Smooth muscle cell (in vitro differentiated cells): ENCODE data around the gene GRID1. TPM values are rescaled to one million over a fixed set of nuclear protein-coding genes. Genes with fewer than 3 reads are reported as not detected.

Experiments used
- DNase-seq: peaks from one replicate; lab custom pipeline; 2025; ENCODE audit not compliant: unreplicated experiment; lab: John Stamatoyannopoulos, UW
- H2AFZ ChIP-seq: fragments of 200-600 bp; sonication (generic); 2 replicates; pipeline ENCODE4 v1.6.0; 2016; ENCODE audit warnings: antibody characterized with exemption, low read depth, mild to moderate bottlenecking
- H3F3A ChIP-seq: fragments of 200-600 bp; sonication (generic); 2 replicates; pipeline ENCODE4 v1.6.0; 2017; ENCODE audit warnings: antibody characterized with exemption, low read depth
- H3K27ac ChIP-seq: fragments of 200-600 bp; sonication (generic); 2 replicates; pipeline ENCODE4 v1.5.1; 2016; ENCODE audit warnings: low read depth, mild to moderate bottlenecking
- H3K27me3 ChIP-seq: fragments of 200-600 bp; sonication (generic); 2 replicates; pipeline ENCODE4 v1.6.1; 2016; ENCODE audit warnings: low read depth, mild to moderate bottlenecking
- H3K36me3 ChIP-seq: fragments of 200-600 bp; sonication (generic); 2 replicates; pipeline ENCODE4 v1.5.1; 2016; ENCODE audit warnings: low read depth
- H3K4me1 ChIP-seq: fragments of 200-600 bp; sonication (generic); 2 replicates; pipeline ENCODE4 v1.5.1; 2016; ENCODE audit warnings: low read depth
- H3K4me2 ChIP-seq: fragments of 200-600 bp; sonication (generic); 2 replicates; pipeline ENCODE4 v1.6.0; 2016; ENCODE audit warnings: mild to moderate bottlenecking
- H3K4me3 ChIP-seq: fragments of 200-600 bp; sonication (generic); 2 replicates; pipeline ENCODE4 v1.5.1; 2016; ENCODE audit warnings: mild to moderate bottlenecking
- H3K79me2 ChIP-seq: fragments of 200-600 bp; sonication (generic); 2 replicates; pipeline ENCODE4 v1.6.0; 2016; ENCODE audit warnings: low read depth, mild to moderate bottlenecking
- H3K9ac ChIP-seq: fragments of 200-600 bp; sonication (generic); 2 replicates; pipeline ENCODE4 v1.6.0; 2016; ENCODE audit warnings: low read depth
- H3K9me3 ChIP-seq: fragments of 200-600 bp; sonication (generic); replicated peaks from 2 replicates; pipeline ENCODE4 v1.5.1; 2016; ENCODE audit warnings: low read depth
- H4K20me1 ChIP-seq: fragments of 200-600 bp; sonication (generic); 2 replicates; pipeline ENCODE4 v1.6.0; 2016; ENCODE audit warnings: low read depth
- WGBS: methylation state at CpG from one replicate; pipeline ENCODE4 v1.1.7; 2016; ENCODE audit warnings: low lambda C conversion rate; 5-methylcytosine and 5-hydroxymethylcytosine counted together
- polyA plus RNA-seq: library from polyadenylated mRNA; unstranded; fragments of >200 nt; fragmentation: Nextera tagmentation; extraction: Ambion mirVana; gene quantifications from 2 replicates; pipeline ENCODE4 v1.2.1, GENCODE V29; 2016
- total RNA-seq: library from RNA; depleted of rRNA; stranded (reverse); fragments of >200 nt; gene quantifications from 2 replicates; pipeline ENCODE4 v1.2.3, GENCODE V29; 2014
- TF ChIP-seq, protein P1 (sequence below): fragments of 200-600 bp; sonication (generic); IDR thresholded peaks from 2 replicates; pipeline ENCODE4 v1.5.1; 2017; ENCODE audit warnings: borderline replicate concordance, mild to moderate bottlenecking, antibody characterized with exemption; ENCODE audit not compliant: insufficient read depth, poor library complexity, severe bottlenecking

GRID1 gene
- total and polyA plus RNA-seq, 2 experiments from 2014 or later: 4.4 to 7.4 TPM

- TF ChIP-seq, protein P1, sequence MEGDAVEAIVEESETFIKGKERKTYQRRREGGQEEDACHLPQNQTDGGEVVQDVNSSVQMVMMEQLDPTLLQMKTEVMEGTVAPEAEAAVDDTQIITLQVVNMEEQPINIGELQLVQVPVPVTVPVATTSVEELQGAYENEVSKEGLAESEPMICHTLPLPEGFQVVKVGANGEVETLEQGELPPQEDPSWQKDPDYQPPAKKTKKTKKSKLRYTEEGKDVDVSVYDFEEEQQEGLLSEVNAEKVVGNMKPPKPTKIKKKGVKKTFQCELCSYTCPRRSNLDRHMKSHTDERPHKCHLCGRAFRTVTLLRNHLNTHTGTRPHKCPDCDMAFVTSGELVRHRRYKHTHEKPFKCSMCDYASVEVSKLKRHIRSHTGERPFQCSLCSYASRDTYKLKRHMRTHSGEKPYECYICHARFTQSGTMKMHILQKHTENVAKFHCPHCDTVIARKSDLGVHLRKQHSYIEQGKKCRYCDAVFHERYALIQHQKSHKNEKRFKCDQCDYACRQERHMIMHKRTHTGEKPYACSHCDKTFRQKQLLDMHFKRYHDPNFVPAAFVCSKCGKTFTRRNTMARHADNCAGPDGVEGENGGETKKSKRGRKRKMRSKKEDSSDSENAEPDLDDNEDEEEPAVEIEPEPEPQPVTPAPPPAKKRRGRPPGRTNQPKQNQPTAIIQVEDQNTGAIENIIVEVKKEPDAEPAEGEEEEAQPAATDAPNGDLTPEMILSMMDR: no peak
- Histone ChIP-seq H3K79me2 (no peaks in the 10 kb centered on the region), H4K20me1 (no peaks in the 10 kb centered on the region), H3K27me3 (no peaks in the 10 kb centered on the region), H3F3A (no peaks in the 10 kb centered on the region), H3K27ac (no peak overlapping the region), H2AFZ (no peak overlapping the region), H3K4me3 (no peak overlapping the region), H3K4me1 (no peaks in the 10 kb centered on the region), H3K9me3 (no peaks in the 10 kb centered on the region), H3K36me3 (no peaks in the 10 kb centered on the region), H3K4me2 (no peak overlapping the region), H3K9ac (no peak overlapping the region)
- no peak for DNase-seq
- 97% methylated on average over 3 of the region's 3 CpGs for WGBS
Measured at GRCh38 chr10:85581371-85581770, 785.2 kb downstream of the GRID1 start.

GRCh38 chr10:85580585-85580984, 786.0 kb downstream of the GRID1 start:
- Histone ChIP-seq H3K4me1 (no peaks in the 10 kb centered on the region), H3K4me3 (no peak overlapping the region), H3F3A (no peaks in the 10 kb centered on the region), H3K9ac (no peak overlapping the region), H3K36me3 (no peaks in the 10 kb centered on the region), H2AFZ (no peak overlapping the region), H3K4me2 (no peak overlapping the region), H3K27me3 (no peaks in the 10 kb centered on the region), H3K27ac (no peak overlapping the region), H4K20me1 (no peaks in the 10 kb centered on the region), H3K79me2 (no peaks in the 10 kb centered on the region), H3K9me3 (no peaks in the 10 kb centered on the region)
- DNase-seq: no peak
- 96% methylated on average over 2 of the region's 2 CpGs for WGBS
- TF ChIP-seq, protein P1: no peak

DNA sequence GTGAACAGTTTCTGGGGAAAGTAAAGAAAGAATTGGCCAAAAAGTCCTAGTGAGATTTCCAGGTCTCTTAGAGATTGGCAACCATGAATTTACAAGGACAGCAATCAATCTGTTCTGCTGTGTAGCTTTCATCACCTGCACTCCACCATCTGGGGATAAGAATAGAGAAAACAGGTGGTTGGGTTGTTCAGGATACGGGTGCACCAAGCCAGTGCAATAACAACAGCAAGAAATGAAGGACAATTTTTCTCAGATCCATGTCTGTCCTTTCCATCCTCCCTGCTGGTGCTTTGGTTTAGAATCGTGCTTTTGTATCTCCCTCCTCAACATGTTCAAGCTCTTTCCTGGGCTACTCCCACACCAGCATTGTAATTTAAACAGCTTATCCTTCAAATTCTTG, 787.7 kb downstream of the GRID1 start:
- 100% methylated on average over 2 of the region's 2 CpGs for WGBS
- Histone ChIP-seq H3K79me2 (no peaks in the 10 kb centered on the region), H3F3A (no peaks in the 10 kb centered on the region), H3K4me1 (no peaks in the 10 kb centered on the region), H3K27ac (no peak overlapping the region), H3K36me3 (no peaks in the 10 kb centered on the region), H2AFZ (no peak overlapping the region), H3K4me3 (no peak overlapping the region), H3K9me3 (no peaks in the 10 kb centered on the region), H3K27me3 (no peaks in the 10 kb centered on the region), H3K9ac (no peak overlapping the region), H4K20me1 (no peaks in the 10 kb centered on the region), H3K4me2 (no peak overlapping the region)
- TF ChIP-seq, protein P1: no peak
- DNase-seq: no peak

GRCh38 chr10:85575441-85575840, 791.2 kb downstream of the GRID1 start:
- Histone ChIP-seq H2AFZ (no peak overlapping the region), H3K4me3 (no peak overlapping the region), H3F3A (no peaks in the 10 kb centered on the region), H3K27ac (no peak overlapping the region), H3K27me3 (no peaks in the 10 kb centered on the region), H3K9ac (no peak overlapping the region), H3K79me2 (no peaks in the 10 kb centered on the region), H3K4me2 (no peak overlapping the region), H3K4me1 (no peaks in the 10 kb centered on the region), H3K36me3 (no peaks in the 10 kb centered on the region), H3K9me3 (no peaks in the 10 kb centered on the region), H4K20me1 (no peaks in the 10 kb centered on the region)
- 96% methylated on average over 1 of the region's 1 CpG for WGBS
- TF ChIP-seq, protein P1: no peak
- DNase-seq: no peak
